Ovary (tissue), 3 donors: ENCODE results near the gene TNKS1BP1.

ENCODE experiments used
- POLR2A ChIP-seq: fragments of 450-650 bp; IDR thresholded peaks from one replicate; pipeline ENCODE4 v1.6.1; 2017; ENCODE audit warnings: antibody characterized with exemption, mild to moderate bottlenecking, moderate library complexity
- TF ChIP-seq, protein P1 (sequence below), 3 donors: fragments of 450-650 bp in 2 of 3; fragments of 200-600 bp in 1 of 3; IDR thresholded peaks; one replicate each; pipeline versions ENCODE4 v1.5.1 to v1.8.0; 2016 to 2022; ENCODE audit warnings: antibody characterized with exemption in 3 of 3, mild to moderate bottlenecking in 1 of 3
- donor health status: DM: no; HTN: no; CAD: no.

DNA sequence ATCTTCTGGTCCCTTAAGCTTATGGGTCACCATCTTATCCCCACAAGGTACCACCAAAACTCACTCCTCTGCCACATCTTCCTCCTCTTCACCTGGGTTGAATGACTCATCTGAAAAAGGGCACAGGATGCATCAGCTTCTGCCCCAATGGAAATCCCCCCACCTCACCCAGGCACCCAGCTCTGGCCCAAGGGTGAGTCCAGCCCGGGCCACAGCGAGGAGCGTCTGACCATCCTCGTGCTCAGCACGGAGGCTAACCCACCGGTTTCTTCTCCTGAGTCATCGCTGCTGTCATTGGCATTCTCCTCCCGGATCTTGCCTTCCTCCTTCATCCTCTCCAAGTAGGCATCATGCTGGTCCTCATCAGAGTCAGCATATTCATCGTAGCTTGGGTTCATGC lies 5.3 kb upstream of the TNKS1BP1 start:
- TF ChIP-seq POLR2A = no peak
- TF ChIP-seq, protein P1, sequence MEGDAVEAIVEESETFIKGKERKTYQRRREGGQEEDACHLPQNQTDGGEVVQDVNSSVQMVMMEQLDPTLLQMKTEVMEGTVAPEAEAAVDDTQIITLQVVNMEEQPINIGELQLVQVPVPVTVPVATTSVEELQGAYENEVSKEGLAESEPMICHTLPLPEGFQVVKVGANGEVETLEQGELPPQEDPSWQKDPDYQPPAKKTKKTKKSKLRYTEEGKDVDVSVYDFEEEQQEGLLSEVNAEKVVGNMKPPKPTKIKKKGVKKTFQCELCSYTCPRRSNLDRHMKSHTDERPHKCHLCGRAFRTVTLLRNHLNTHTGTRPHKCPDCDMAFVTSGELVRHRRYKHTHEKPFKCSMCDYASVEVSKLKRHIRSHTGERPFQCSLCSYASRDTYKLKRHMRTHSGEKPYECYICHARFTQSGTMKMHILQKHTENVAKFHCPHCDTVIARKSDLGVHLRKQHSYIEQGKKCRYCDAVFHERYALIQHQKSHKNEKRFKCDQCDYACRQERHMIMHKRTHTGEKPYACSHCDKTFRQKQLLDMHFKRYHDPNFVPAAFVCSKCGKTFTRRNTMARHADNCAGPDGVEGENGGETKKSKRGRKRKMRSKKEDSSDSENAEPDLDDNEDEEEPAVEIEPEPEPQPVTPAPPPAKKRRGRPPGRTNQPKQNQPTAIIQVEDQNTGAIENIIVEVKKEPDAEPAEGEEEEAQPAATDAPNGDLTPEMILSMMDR (IDR thresholded peaks at IDR 0.05) = no peak
